Stimulated activated naive CD4-positive, alpha-beta T cell (primary cell): ENCODE results near the gene RAD9A.
"Not testable (repeated sequence)": the region's sequence is repeated elsewhere in the genome, so short reads cannot be mapped to it uniquely, and the experiment has no call there.

ENCODE experiments used
- DNase-seq, 6 experiments: peaks; one replicate each; lab custom pipeline; 2025; lab: John Stamatoyannopoulos, UW

The RAD9A gene

GRCh38 chr11:67427364-67427859 is 35.6 kb downstream of the RAD9A start:
- DNase-seq, result not testable (repeated sequence)

GRCh38 chr11:67428052-67429001 is 36.5 kb downstream of the RAD9A start, which contains the start of gene RPS6KB2:
Gene RPS6KB2 (plus strand): TSS chr11:67428494. CDS start chr11:67428546, 52 bp downstream.
- peak; percentile 96 to 99 (median 98) for DNase-seq

DNA sequence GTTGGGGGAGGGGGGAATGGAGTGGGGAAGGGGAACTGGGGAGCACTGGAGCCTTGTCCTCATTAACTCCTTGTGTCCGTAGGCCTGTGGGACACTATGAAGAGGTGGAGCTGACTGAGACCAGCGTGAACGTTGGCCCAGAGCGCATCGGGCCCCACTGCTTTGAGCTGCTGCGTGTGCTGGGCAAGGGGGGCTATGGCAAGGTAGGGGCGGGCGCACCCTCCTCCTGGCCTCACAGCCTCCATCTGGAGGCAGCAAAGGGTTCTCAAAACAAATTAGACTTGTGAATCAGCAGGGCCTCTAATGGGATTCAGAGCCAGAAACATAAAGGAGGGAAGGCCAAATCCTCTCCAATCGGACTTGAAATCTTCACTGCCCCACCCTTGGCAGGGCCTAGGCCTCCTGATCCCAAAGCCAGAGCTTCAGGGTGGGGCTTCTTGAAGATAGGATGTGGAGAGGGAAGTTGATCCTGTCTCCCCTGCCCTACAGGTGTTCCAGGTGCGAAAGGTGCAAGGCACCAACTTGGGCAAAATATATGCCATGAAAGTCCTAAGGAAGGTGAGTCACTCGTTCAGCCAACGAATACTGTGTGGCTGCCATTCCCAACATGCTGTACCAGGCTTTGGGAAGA is 37.4 kb downstream of the RAD9A start:
- no peak for DNase-seq

- DNase-seq, result no peak
These were observed 37.9 kb downstream of the RAD9A start for GRCh38 chr11:67429722-67430121.

DNA sequence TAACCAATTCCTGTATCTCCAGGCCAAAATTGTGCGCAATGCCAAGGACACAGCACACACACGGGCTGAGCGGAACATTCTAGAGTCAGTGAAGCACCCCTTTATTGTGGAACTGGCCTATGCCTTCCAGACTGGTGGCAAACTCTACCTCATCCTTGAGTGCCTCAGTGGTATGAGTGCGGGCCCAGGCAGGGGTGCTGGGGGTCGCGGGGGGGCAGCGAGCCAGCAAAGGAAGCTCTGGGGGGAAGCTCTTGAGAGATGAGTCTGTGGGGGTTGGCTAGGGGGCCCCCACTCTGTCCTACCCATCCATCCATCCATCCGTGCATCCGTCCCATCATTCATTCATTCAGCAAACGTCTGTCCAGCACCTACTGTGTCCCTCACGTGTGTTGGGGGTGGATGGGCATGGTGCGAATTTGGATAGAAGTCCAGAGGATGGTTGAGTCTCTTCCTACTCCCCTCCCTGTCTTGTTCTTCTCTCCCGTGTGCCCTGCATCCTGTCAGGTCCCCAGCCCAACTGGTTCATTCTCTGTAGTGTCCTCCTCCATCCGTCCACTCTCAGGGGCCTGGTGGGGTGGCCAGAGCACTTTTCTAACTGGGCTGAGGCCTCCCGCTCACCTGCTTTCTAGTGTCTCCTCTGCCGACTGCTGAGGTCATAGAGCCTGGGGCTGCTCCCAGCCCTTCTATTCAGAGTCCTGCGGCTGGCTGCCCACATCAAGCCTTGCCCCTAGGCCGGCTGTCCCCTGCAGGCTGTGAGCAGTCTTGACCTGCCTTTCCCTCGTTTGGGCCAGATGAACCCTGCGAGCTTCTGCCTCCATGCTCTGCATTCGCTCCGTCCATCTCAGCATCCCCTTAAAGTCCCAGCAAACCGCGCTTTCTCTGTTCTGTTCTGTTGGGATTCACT is 39.8 kb downstream of the RAD9A start:
- no peak for DNase-seq

GRCh38 chr11:67432655-67433349 is 41.0 kb downstream of the RAD9A start:
- DNase-seq, result no peak

GRCh38 chr11:67433536-67434394 is 42.0 kb downstream of the RAD9A start:
- no peak for DNase-seq

GRCh38 chr11:67434395-67434881 is 42.7 kb downstream of the RAD9A start:
- DNase-seq, result peak in 1 of 6 experiments; percentile 15

DNA sequence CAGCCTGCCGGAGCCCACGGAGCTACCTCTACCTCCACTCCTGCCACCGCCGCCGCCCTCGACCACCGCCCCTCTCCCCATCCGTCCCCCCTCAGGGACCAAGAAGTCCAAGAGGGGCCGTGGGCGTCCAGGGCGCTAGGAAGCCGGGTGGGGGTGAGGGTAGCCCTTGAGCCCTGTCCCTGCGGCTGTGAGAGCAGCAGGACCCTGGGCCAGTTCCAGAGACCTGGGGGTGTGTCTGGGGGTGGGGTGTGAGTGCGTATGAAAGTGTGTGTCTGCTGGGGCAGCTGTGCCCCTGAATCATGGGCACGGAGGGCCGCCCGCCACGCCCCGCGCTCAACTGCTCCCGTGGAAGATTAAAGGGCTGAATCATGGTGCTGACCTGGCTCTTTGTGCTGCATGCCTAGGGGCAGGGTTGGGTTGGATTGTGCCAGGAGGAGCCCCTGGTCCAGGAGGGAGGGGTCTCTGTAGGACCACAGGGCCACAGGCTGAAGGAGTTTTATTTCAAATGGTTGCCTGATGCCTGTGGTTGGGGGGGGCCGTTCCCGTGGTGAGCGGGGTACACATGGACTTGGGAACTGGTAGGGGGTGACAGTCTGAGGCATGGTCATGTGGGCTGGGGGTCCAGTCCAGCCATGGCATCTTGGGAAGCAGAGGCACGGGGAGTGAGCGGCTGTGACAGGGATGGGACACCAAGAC is 43.4 kb downstream of the RAD9A start:
- DNase-seq, result peak in 1 of 6 experiments; percentile 15

- peak in 1 of 6 experiments; percentile 28 for DNase-seq
These were observed 44.1 kb downstream of the RAD9A start for GRCh38 chr11:67435727-67436458.

DNA sequence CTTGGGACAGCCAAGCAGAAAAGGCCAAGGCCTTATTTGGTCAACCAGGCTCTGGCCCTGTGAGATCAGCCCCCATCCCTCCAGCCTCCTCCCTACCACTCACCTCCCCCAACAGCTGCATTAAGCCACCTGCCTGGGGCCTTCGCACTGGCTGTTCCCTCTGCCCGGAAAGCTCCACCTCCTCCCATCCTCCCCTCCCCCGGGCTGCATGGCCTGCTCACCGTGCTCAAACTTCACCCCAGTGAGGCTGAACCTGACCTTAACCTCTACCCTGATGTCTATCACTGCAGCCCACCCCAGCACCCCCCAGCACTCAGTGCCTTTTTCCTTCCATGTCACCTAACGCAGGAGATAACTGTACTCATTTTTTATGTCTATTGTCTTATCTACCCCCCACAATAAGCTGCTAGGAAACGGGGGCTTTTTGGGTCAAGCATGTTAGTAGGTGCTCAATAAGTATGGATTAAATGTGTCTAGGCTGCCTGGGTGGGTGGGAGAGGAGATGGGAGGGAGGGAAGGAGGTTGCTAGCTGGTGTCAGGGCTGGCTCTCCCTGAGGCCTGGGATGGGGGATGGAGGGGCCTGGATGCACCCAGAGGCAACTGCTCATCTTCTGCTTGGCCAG is 44.8 kb downstream of the RAD9A start:
- DNase-seq, result peak in 5 of 6 experiments; percentile 25 to 62 (median 44)

- peak; percentile 70 to 88 (median 78) for DNase-seq
These were observed 45.5 kb downstream of the RAD9A start, which contains the start of gene PTPRCAP for GRCh38 chr11:67437082-67437808. Gene PTPRCAP (minus strand): TSS chr11:67437682. CDS start chr11:67437619, 63 bp downstream.

GRCh38 chr11:67437809-67438157 is 46.0 kb downstream of the RAD9A start:
- DNase-seq, result no peak

- peak; percentile 45 to 72 (median 64) for DNase-seq
These were observed 46.5 kb downstream of the RAD9A start for GRCh38 chr11:67438158-67438902.

DNA sequence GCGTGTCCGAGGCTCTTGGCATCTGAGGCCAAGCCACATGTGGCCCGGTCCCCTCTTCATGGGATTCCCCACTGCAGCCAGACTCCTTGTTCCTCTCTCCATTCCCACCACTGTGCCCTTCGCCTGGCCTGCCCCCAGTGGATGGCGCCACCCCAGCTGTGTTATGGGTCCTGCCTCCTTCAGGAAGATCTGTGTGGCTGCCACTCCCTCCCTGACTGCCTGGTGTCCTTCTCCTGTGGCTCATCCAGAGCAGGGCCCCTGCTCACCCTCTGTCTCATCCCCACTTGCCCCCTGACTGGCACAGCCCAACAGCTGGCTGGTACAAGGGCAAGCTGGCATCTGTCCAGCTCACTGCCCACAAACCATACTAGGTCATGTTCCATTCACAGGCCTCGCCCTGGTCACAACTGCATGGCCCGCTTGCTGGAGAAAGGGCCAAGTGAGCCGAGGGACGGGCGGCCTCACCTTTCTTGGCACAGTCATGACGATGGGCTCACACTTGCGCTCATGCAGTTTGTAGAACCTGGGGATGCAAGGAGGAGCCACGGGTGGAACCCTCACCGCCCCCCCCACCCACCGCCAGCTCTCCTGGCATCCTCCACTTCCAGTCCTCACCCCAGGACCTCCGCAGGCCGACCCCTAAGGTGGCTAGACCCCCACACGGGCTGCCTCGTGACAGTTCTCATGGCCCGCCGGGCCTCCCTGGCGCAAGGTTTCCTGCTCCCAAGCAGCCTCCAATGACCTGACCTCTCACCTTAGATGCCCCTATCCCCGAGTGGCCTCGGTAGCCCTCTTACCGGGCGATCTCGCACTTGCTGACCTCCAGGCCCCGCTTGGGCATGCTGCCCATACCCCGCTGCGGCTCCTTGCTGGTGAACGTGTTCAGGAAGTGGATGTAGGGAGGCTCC is 47.8 kb downstream of the RAD9A start:
- DNase-seq, result peak in 5 of 6 experiments; percentile 20 to 53 (median 31)
